GM19035 (cell line): ENCODE data around the gene THSD4.

Experiments
- ATAC-seq: cut with Tn5 transposase; IDR thresholded peaks from one replicate; pipeline ENCODE4 v1.9.1; 2021; ENCODE audit not compliant: unreplicated experiment

The THSD4 gene

DNA sequence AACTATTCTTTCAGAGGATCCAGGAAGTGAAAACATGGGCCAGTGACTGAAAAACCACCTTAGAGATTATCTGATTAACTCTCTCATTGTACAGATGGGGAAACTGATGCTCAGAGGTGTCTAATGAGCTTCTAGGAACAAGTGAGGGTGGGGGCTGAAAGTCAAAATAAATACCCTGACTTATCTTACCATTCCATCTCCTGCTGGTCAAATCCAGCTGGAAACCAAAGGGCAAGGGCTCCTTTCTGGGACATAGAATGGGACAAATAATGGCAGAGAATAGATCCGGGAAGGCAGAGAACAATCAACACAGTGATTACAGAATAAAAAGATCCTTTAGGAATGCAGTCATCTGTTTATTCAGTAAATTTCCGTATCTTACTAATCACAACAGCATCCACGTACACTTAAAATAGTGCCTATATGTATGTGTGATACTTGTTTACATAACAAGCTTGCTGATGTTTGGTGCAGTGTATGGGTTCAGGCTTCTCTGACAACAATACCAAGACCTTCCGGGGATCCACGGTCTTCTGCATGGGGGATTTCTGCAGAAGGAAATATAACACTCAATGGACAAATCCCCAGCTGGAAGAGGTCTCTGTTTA lies 173.2 kb downstream of the THSD4 start:
- no peak for ATAC-seq

DNA sequence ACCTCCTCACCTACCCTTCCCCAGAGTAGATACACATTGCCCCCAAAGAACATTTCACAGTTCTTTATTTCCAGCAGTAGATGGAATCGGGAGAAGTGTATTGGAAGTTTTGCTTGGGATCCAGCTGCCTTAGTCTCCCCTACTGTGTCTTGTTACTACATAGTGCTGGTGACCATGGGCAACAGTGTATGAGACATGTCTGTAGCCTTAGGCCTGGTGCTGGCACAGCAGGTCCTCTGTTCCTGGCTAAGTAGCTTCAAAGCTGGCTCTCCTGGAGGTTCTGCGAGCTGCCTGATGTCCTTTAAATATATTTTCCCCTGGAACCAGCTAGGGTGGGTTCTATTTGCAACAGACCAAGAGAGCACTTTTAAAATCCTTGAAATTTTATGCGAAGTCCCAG lies 174.7 kb downstream of the THSD4 start:
- ATAC-seq = no peak

DNA sequence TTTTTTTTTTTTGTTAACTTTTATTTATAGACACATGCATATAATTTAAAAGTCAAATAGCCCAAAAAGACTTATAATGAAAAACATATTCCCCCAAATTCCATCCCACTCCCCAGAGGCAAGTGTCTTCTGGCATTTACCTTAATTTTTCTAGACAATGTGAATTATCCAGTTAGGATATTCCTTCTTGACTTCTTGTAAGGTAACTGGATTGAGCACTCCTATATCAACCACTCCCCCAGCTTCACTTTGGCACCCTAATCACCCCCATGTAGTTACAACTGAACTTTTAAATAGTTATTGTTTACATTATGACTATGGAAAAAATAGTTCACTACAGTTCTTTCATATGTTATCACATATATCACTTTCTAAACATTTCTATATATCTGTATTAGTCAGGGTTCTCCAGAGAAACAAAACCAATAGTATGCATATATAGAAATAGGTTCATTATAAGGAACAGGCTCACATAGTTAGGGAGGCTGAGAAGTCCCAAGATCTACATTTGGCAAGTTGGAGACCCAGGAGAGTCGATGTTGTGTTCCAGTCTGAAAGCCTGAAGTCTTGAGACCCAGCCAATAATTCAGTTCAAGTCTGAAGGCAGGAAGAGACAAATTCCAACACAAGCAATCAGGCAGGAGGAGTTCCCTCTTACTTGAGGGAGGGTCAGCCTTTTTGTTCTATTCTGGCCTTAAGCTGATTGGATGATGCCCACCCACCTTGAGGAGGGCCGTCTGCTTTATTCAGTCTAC lies 175.8 kb downstream of the THSD4 start:
- no peak for ATAC-seq

DNA sequence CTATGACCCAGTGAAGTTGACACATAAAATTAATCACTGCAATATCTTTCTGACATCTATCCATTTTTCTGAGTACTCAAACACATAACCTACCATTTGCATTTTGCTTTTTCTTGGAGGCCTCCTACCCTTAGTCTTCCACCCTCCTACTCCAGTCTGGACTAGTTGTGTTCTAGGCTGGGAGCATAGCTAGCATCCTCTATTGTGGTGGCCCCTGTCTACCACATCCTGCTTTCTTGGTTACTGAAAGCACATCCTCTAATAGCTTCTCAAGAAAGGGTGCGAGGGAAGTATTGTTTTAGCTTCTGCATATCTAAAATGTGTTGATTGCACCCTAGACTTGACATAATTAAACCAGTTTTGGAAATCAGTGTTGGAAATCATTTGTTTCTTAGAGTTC lies 176.5 kb downstream of the THSD4 start:
- no peak for ATAC-seq

DNA sequence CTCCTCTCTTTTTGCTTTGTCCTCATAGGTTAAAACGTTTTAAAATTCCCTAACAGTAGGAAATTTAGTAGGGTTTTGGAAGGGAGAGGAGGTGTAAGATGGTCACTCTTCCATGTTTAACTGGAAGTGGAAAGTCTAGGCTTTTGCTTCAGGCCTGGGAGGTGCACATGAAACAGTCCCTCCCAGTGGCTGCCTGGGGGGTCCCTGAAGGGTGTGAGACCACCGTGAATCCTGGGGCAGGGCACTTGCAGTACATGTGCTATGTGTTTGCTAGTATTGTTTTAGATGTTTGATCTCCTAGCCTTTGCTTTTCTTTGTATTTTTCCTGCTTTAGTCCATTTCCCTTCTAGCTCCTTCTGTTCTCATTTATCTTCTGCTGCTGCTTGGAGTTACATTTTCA lies 178.5 kb downstream of the THSD4 start:
- ATAC-seq = no peak

DNA sequence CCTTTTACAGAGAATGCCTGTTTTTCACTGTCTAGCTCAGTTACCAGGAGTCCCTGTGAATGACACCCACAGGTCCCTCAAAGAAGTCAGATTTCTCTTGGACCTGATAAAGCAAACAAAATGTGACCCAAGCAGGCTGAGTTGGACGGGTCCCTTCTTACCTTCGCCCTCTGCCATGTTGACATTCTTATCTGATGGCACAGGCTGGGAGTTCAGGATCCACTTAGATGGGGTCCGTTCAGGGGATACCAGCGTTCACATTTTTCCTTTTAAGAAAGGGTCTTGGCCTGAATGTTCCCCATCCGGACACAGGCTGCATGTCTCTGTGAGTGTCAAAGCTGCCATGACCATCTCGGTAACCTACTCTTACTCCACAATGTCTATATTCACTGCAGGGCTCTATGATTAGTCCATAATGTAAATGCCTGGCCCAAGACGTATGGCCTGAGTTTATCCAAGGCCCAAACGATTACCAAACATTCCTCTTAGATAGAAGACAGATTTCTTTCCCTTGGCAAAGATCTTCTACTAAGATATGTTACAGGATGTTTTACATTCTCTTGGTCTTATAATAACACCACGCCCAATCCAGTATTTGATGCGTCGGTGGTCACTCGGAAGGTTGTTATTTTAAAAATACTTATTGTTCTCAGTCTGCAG lies 179.1 kb downstream of the THSD4 start:
- ATAC-seq = no peak

DNA sequence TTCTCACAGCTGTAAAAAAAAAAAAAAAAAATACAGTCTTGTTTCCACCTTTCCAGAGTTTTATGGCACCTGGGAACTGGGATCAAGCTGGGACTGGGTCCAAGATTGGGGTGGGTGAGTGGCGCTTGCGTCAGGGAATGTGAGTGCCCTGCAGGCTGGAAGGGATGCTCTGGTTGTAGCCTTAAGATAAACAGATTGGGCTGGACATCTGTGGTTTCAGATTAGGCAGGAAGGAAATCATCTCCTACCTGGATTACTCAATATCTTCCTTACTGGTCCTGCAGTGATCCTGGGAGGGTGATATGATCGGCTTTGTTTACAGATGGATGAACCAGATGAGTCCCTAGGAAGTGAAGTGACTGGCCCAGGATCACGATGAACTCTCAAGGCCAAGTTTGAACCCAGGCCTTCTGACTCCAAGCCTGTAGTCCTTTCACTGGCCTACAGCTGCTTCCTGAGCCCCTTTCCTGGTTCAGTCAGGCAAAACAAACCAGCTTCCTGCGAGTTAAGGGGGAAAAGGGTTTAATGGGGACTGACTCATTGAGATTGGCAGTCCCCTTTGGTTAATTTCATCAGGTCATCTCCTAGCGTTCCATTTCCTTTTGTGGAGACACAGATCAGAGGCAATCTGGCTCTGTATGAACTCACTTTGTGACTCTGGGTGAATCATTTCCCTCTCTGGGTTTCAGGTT lies 179.8 kb downstream of the THSD4 start:
- ATAC-seq = no peak

DNA sequence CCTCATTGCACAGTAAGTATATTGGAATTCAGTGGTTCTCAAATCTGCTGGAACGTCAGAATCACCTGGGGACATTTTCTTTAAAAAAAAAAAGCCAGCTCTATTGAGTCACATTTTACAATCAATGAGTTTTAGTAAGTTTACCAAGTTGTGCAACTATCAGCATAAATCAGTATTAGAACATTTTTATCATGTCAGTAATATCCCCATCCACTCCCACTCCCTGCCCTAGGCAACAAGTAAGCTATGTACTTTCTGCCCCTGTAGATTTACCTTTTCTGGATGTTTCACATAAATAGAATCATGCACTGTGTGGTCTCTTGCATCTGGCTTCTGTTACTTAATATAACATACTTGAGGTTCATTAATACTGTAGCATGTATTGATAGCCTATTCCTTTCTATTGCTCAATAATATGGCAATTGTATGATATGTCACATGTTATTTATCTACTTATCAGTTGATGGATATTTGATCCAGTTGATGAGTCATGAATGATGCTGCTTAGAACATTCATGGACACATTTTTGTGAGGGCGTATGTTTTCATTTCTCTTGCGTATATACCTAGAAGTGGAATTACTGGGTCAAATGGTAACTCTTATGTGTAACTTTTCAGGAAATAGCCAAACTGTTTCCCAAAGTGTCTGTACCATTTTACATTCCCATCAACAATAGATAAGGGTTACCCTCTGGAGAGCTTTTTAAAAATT lies 180.5 kb downstream of the THSD4 start:
- ATAC-seq = no peak

DNA sequence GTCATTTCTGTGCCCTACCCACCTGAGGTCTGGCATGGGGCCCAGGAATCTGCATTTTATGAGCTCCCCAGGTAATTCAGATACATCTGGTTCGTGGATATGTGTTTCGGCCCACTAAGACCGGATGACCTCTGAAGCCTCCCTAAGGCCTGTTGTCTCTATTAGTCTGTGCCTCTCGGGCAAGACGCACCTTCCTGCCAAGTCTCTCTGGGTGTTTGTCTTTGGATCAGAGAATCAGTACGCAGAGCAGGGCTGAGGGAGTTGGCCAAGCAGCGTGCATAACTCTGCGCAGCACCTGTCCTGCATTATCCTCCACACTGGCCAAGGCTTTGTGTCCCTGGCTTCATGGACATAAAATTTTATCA lies 181.0 kb downstream of the THSD4 start:
- ATAC-seq = no peak

DNA sequence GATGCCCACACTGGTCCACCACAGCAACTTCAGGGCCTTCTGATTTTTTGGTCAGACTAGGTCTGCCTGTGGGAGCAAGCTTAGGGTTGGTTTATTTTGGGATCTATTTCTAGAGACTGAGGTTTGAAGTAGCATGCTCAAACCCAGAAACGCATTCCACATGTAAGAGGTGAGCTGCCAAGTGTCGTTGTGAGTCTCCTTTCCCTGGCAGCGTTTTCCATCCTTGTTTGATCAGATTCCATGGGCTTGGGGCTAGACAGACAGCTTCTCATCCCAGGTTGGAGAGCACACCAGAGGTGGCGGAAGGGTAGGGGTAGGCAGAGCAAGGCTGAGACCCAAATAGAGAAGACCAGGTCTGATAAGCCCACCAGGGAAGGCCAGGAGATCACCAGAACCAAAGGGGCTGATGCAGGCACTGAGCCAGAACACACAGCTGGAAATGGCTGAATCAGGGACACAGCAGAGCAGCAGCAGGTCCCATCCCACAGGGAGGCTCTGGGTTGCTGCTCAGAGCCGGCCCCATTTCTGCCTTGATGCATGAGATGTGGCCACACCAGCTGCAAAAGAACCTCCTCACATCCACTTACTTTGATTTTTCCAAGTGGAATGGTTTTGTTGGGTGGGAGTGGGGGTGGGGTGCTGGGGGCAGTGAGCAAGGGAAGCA lies 186.8 kb downstream of the THSD4 start:
- no peak for ATAC-seq

DNA sequence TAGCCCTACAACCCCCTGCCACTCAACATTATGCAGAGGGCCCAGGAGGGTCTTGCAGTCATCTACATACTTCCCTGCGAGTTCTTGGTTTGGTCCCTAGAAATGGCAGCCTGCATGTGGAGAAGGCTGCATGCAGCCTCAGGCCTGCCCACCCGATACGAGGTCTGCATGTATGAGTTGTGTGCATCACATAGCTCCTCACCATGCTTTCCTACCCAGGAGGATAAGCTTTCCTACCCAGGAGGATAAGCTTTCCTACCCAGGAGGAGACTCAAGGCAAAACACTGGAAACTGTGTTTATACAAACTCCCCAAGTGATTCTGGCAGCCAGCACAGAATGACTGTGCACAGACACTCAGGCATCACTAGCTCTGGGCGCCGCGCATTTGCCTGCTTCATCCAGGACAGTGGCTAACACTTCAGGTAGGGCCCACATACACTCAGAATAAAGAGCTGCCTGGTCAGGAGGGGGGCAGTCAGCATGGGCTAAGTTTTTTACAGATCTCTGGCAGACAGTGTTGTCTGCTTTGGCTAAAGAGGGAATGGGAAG lies 187.7 kb downstream of the THSD4 start:
- ATAC-seq = no peak

DNA sequence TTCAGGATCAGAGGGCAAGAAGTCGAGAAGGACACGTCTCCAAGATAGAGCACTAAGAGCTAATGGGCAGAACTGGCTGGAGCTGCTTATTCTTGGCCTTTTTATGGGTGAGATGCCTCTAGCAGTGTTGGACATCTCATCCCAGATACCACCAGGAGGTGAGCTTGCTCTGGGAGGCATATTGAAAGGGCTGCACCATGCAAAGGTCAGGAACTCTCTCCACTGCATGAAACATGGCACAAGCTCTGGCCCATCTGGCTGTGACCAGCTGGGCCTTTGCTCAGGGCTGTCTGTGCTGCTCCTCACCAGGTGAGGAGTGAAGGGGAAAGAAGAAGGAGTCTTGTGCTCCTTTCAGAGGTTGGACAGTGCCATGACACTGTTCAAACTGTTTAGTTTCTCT lies 188.7 kb downstream of the THSD4 start:
- ATAC-seq = no peak

DNA sequence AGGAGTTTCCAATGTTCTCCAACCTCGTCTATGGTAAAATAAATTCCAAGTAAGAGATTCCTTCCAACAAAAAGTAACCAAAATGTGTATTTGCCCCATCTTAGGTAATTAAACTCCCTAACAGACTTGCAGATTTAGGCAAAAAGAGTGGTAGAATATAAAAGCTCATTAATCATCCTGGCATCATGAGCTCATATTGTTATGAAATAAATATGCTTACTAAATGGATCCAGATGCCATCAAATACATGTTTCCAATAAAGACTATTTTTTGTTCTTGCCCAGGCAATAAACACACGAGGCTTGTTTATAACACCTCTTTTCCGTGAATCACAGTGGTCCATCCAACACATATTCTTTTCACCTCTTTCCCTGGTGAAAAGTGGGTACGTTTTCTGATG lies 189.4 kb downstream of the THSD4 start:
- ATAC-seq = no peak

DNA sequence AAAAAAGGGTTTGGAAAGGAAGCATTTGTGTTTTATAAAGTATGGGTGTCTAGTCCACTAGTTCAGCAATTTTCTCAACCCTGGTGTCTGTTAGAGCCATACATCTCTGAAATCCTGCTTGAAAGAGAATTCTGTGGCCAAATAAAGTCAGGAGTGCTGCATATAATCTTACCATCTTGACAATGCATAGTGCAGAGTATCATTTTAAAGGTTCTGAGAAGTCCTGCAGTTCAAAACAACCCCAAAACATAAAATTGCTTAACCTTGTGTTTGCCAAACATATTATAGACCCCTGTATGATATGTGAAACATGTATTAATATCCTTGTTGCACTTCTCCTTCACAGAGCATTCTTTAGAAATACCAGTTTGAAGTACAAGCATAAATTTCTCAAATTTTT lies 191.3 kb downstream of the THSD4 start:
- ATAC-seq = no peak

DNA sequence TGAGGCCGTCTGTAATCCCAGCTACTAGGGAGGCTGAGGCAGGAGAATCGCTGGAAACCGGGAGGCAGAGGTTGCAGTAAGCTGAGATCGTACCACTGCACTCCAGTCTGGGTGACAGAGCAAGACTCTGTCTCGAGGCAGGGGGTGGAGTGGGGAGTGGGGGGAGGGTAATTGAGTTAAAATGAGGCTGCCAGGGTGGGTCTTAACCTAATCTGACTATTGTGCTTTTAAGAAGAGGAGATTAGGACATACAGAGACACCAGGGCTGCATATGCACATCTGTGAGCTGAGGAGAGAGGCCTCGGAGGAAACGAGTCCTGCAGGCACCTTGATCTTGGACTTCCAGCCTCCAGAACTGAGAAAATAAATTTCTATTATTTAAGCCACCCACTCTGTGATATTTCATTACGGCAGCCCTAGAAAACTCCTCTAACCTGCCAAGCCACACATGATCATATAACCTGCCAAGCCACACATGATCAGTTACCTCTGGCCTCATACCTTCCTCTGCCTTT lies 197.0 kb downstream of the THSD4 start:
- ATAC-seq = no peak

DNA sequence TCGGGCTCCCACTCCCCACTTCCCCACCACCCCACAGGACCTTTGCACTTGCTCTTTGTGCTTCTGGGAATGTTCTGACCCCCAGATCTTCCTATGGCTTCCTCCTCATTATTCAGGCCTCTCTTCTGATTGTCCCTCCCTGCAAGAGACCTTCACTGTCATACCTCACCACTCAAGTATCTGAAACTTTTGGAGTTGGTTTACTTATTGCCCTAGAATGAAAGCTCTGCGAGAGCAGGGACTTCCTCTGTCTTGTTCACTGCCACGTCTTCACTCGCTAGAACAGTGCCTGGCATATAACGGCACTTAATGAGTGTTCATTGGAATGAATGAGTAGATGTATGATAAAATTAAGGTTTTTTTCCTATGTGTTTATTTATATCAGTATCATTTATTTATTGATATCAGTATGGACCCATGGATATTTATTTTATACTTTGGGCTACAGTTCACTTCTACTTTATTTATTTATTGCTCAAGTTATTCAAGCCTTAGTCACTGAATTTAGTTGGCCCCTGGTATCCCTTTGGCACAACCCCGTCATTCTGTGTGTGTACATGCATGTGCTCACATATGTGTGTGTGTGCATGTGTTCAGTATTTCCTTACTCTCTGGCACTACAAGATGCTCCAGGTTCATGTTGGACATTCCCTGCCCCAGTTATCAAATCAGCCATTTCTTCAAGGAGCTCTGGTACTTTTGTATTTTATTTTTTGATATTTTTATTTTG lies 197.6 kb downstream of the THSD4 start:
- ATAC-seq = no peak

DNA sequence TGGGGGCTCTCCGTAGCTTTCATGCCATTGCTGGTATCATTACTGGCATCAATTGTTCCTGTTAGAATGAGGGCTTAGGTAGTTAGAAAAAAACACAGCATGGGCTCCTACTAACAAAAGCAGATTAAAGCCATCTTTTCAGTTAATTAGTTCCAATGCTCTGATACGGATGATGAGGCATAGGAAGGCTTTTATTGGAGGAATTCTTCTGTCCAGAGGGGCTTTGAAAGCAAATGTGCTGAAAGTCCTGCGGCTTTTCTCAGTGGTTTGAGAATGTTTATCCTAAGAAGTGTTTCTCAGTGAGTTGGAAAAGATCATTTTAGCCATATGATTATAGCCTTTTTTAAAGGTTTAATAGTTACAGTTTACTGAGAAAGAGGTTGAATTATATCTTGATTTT lies 198.5 kb downstream of the THSD4 start:
- ATAC-seq = no peak

DNA sequence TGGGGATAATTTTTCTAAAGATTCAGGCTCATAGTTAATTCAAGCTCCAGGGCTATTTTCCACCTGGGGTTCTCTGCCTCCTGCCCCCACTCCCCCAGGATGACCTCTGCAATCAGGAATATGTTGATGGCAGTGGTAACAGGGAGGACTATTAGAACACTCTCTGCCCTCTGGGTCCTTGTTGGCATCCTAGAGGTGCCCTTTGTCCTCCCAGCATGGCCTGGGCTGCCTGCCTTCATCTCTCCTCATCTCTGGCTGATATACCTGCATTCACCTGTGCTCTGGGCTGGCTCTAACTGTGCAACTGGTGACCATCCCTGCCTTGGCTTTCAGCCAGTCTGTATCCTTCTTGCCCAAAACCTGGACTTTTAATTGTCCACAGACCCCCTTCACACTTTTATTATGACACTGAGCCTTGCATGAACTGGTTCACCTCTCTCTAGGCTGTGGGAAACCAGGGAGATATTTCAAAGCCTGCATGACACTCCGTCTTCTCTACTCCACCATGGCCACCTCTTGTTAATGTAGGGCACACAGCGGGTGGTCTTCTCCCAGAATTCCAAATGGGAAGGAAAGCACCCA lies 199.8 kb downstream of the THSD4 start:
- ATAC-seq = no peak

DNA sequence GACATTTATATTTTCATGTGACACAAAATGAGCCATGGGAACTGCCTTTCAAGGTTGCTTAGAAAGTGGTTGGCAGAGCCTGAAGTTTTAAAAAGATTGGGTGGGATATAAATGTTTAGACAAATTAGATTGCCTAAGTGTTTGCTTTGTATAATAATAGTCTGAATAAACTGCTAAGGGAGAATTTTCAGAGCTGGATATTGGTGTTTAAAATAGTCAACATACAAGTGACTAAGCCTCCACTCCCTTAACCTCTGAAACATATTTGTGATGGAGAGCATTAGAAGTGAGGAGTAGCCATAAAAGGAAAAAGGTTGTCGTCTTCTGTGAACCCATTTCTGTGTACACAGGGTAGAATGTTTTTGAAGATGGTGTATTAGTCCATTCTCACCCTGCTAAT lies 201.6 kb downstream of the THSD4 start:
- ATAC-seq = no peak
